ENCODE results near the gene TBCD. TPM values are rescaled to one million over a fixed set of nuclear protein-coding genes. Genes with fewer than 3 reads are reported as not detected.

Gene TBCD
- polyA plus RNA-seq, 1 donor from 2014 or later, result 67.2 TPM

- Histone ChIP-seq H4K20me1 (ENCODE audit: insufficient read depth) (no peaks in the 10 kb centered on the region), H3K9me2 (ENCODE audit: insufficient read depth, low read length) (no peaks in the 10 kb centered on the region), H3K27me3 (ENCODE audit: insufficient read depth, low read depth, low read length) (no peaks in the 10 kb centered on the region), H3K79me2 (replicated peaks; ENCODE audit: insufficient read depth, low read length) (no peaks in the 10 kb centered on the region), H3K36me3 (ENCODE audit: insufficient read depth, low read length) (no peaks in the 10 kb centered on the region), H3K9ac (ENCODE audit: low read length) (no peak overlapping the region), H3K9me3 (ENCODE audit: low read length) (no peaks in the 10 kb centered on the region), H3K4me3 (ENCODE audit: low read length) (no peak overlapping the region), H2AFZ (ENCODE audit: low read depth, low read length) (no peak overlapping the region), H3K4me2 (ENCODE audit: low read length) (no peak overlapping the region), H3F3A (ENCODE audit: insufficient read depth, low read length, poor library complexity, severe bottlenecking) (no peaks in the 10 kb centered on the region), H3K27ac (ENCODE audit: low read length) (no peak overlapping the region)
- no peak for TF ChIP-seq SMC3 (conservative IDR thresholded peaks at IDR 0.05; ENCODE audit: poor library complexity)
- TF ChIP-seq EP300 (conservative IDR thresholded peaks at IDR 0.05; ENCODE audit: poor library complexity, severe bottlenecking), result no peak
- no peak for TF ChIP-seq EZH2 (IDR thresholded peaks at IDR 0.05; ENCODE audit: borderline replicate concordance, insufficient read depth, low read length, poor library complexity, severe bottlenecking)
- TF ChIP-seq MXI1 (conservative IDR thresholded peaks at IDR 0.05; ENCODE audit: poor library complexity, severe bottlenecking), result no peak
- no peak for TF ChIP-seq TAF1 (IDR thresholded peaks at IDR 0.05; ENCODE audit: low read depth)
- TF ChIP-seq RAD21 (conservative IDR thresholded peaks at IDR 0.05), result no peak
- TF ChIP-seq CTCF (IDR thresholded peaks at IDR 0.05; ENCODE audit: poor library complexity, severe bottlenecking), result no peak
- no peak for TF ChIP-seq POLR2AphosphoS5 (IDR thresholded peaks at IDR 0.05)
- no peak for TF ChIP-seq REST (IDR thresholded peaks at IDR 0.05; ENCODE audit: borderline replicate concordance)
Observed at GRCh38 chr17:82804442-82805191, 52.8 kb downstream of the TBCD start.

- no peak for TF ChIP-seq MXI1 (conservative IDR thresholded peaks at IDR 0.05; ENCODE audit: poor library complexity, severe bottlenecking)
- TF ChIP-seq TAF1 (IDR thresholded peaks at IDR 0.05; ENCODE audit: low read depth), result no peak
- TF ChIP-seq RAD21 (conservative IDR thresholded peaks at IDR 0.05), result no peak
- TF ChIP-seq CTCF (IDR thresholded peaks at IDR 0.05; ENCODE audit: poor library complexity, severe bottlenecking), result no peak
- no peak for TF ChIP-seq EP300 (conservative IDR thresholded peaks at IDR 0.05; ENCODE audit: poor library complexity, severe bottlenecking)
- TF ChIP-seq POLR2AphosphoS5 (IDR thresholded peaks at IDR 0.05), result no peak
- no peak for TF ChIP-seq REST (IDR thresholded peaks at IDR 0.05; ENCODE audit: borderline replicate concordance)
- TF ChIP-seq SMC3 (conservative IDR thresholded peaks at IDR 0.05; ENCODE audit: poor library complexity), result no peak
- TF ChIP-seq EZH2 (IDR thresholded peaks at IDR 0.05; ENCODE audit: borderline replicate concordance, insufficient read depth, low read length, poor library complexity, severe bottlenecking), result no peak
- H3K4me2 ChIP-seq (ENCODE audit: low read length), result no peak overlapping the region
- no peak overlapping the region for H3K9ac ChIP-seq (ENCODE audit: low read length)
- H3K4me3 ChIP-seq (ENCODE audit: low read length), result no peak overlapping the region
- H3K9me3 ChIP-seq (ENCODE audit: low read length), result no peaks in the 10 kb centered on the region
- H3F3A ChIP-seq (ENCODE audit: insufficient read depth, low read length, poor library complexity, severe bottlenecking), result no peaks in the 10 kb centered on the region
- H3K36me3 ChIP-seq (ENCODE audit: insufficient read depth, low read length), result no peaks in the 10 kb centered on the region
- no peaks in the 10 kb centered on the region for H3K79me2 ChIP-seq (replicated peaks; ENCODE audit: insufficient read depth, low read length)
- no peaks in the 10 kb centered on the region for H4K20me1 ChIP-seq (ENCODE audit: insufficient read depth)
- no peak overlapping the region for H2AFZ ChIP-seq (ENCODE audit: low read depth, low read length)
- H3K9me2 ChIP-seq (ENCODE audit: insufficient read depth, low read length), result no peaks in the 10 kb centered on the region
- H3K27ac ChIP-seq (ENCODE audit: low read length), result no peak overlapping the region
- H3K27me3 ChIP-seq (ENCODE audit: insufficient read depth, low read depth, low read length), result no peaks in the 10 kb centered on the region
Observed at GRCh38 chr17:82805254-82805653, 53.4 kb downstream of the TBCD start.

Measured in neural cell (in vitro differentiated cells).